Stimulated activated CD4-positive, alpha-beta T cell treated with anti-CD3 and anti-CD28 coated beads, Interleukin-2, amount 100 ng/mL, for 48 hours (primary cell): ENCODE results near the gene CTXN2.
A peak's percentile ranks its signal among the peaks of the same experiment; 100 is the strongest.

Experiments
- DNase-seq, 2 donors: peaks; one replicate each; pipeline ENCODE4 v3.0.0-alpha.2; 2020

The CTXN2 gene

GRCh38 chr15:48225771-48226170, 34.3 kb downstream of the CTXN2 start:
- DNase-seq, result no peak

GRCh38 chr15:48230498-48230897, 39.0 kb downstream of the CTXN2 start:
- no peak for DNase-seq

- DNase-seq, result no peak
Observed at GRCh38 chr15:48233246-48233645, 41.8 kb downstream of the CTXN2 start.

- no peak for DNase-seq
Observed at GRCh38 chr15:48239334-48239733, 47.9 kb downstream of the CTXN2 start.

- DNase-seq, result no peak
Observed at GRCh38 chr15:48242015-48242414, 50.5 kb downstream of the CTXN2 start.

- DNase-seq, result no peak
Observed at GRCh38 chr15:48242535-48242934, 51.1 kb downstream of the CTXN2 start.

GRCh38 chr15:48244921-48245320, 53.5 kb downstream of the CTXN2 start:
- DNase-seq, result no peak

- no peak for DNase-seq
Observed at GRCh38 chr15:48248414-48248813, 56.9 kb downstream of the CTXN2 start.

GRCh38 chr15:48250640-48251076, 59.2 kb downstream of the CTXN2 start:
- DNase-seq, result peak in 1 of 2 donors; percentile 1

- no peak for DNase-seq
Observed at GRCh38 chr15:48253172-48253571, 61.7 kb downstream of the CTXN2 start.
